GM23338 (cell line): ENCODE data around the gene TNFRSF19. TPM values are rescaled to one million over a fixed set of nuclear protein-coding genes. Genes with fewer than 3 reads are reported as not detected.

ENCODE experiments used
- ATAC-seq: fragments of 200-7000 bp; cut with Tn5 transposase; 3 replicates; pipeline ENCODE4 v1.9.1; 2020
- DNase-seq: peaks from one replicate; pipeline ENCODE4 v3.0.0-alpha.2; 2015; ENCODE audit warnings: low spot score
- H2AFZ ChIP-seq: fragments of 200-600 bp; sonication (generic); 2 replicates; pipeline ENCODE4 v1.8.0; 2016; ENCODE audit warnings: antibody characterized with exemption, mild to moderate bottlenecking, moderate library complexity
- H3F3A ChIP-seq: fragments of 200-600 bp; sonication (generic); replicated peaks from 2 replicates; pipeline ENCODE4 v1.8.0; 2017; ENCODE audit warnings: antibody characterized with exemption, mixed run types, low read depth
- H3K27ac ChIP-seq: fragments of 200-600 bp; sonication (generic); 2 replicates; pipeline ENCODE4 v1.6.1; 2016; ENCODE audit warnings: low read depth
- H3K27me3 ChIP-seq: fragments of 200-600 bp; sonication (generic); 2 replicates; pipeline ENCODE4 v1.8.0; 2016; ENCODE audit warnings: mild to moderate bottlenecking, mixed run types, moderate library complexity; ENCODE audit not compliant: insufficient read depth
- H3K36me3 ChIP-seq: fragments of 200-600 bp; sonication (generic); 2 replicates; pipeline ENCODE4 v1.8.0; 2016; ENCODE audit warnings: mild to moderate bottlenecking; ENCODE audit not compliant: insufficient read depth
- H3K4me1 ChIP-seq: fragments of 200-600 bp; sonication (generic); 2 replicates; pipeline ENCODE4 v1.8.0; 2016; ENCODE audit warnings: mild to moderate bottlenecking, moderate library complexity; ENCODE audit not compliant: insufficient read depth
- H3K4me2 ChIP-seq: fragments of 200-600 bp; sonication (generic); 2 replicates; pipeline ENCODE4 v1.7.1; 2017; ENCODE audit warnings: mixed run types
- H3K4me3 ChIP-seq: fragments of 200-600 bp; sonication (generic); 2 replicates; pipeline ENCODE4 v1.6.1; 2016; ENCODE audit warnings: mixed run types
- H3K79me2 ChIP-seq: fragments of 200-600 bp; sonication (generic); replicated peaks from 2 replicates; pipeline ENCODE4 v1.8.0; 2017; ENCODE audit warnings: mild to moderate bottlenecking; ENCODE audit not compliant: insufficient read depth
- H3K9me2 ChIP-seq: fragments of 200-600 bp; sonication (generic); 2 replicates; pipeline ENCODE4 v1.8.0; 2017; ENCODE audit not compliant: insufficient read depth
- H4K20me1 ChIP-seq: fragments of 200-600 bp; sonication (generic); replicated peaks from 2 replicates; pipeline ENCODE4 v1.8.0; 2017; ENCODE audit warnings: mild to moderate bottlenecking; ENCODE audit not compliant: insufficient read depth
- H3K27ac Mint-ChIP-seq: 2 replicates; pipeline ENCODE4 v1.8.0; 2020; ENCODE audit warnings: inconsistent platforms, mild to moderate bottlenecking, moderate library complexity, mixed read lengths
- H3K27me3 Mint-ChIP-seq: 3 replicates; pipeline ENCODE4 v1.8.0; 2022; ENCODE audit warnings: low read depth, mild to moderate bottlenecking, moderate library complexity, mixed read lengths, inconsistent platforms; ENCODE audit not compliant: insufficient read depth, poor library complexity
- H3K36me3 Mint-ChIP-seq: 3 replicates; pipeline ENCODE4 v1.8.0; 2021; ENCODE audit warnings: low read depth, mild to moderate bottlenecking, inconsistent platforms, moderate library complexity, mixed read lengths
- H3K4me1 Mint-ChIP-seq: 3 replicates; pipeline ENCODE4 v1.8.0; 2020; ENCODE audit warnings: mild to moderate bottlenecking, inconsistent platforms, mixed read lengths
- H3K4me3 Mint-ChIP-seq: 3 replicates; pipeline ENCODE4 v1.8.0; 2021; ENCODE audit warnings: moderate library complexity, mild to moderate bottlenecking, inconsistent platforms, mixed read lengths
- H3K9me3 Mint-ChIP-seq: 3 replicates; pipeline ENCODE4 v1.8.0; 2020; ENCODE audit warnings: moderate library complexity, mild to moderate bottlenecking, inconsistent platforms, mixed read lengths
- CREB1 ChIP-seq: fragments of 250-450 bp; sonication (Bioruptor Pico); IDR thresholded peaks from 2 replicates; pipeline ENCODE4 v1.5.0; 2020; ENCODE audit warnings: low read depth, mild to moderate bottlenecking, moderate library complexity
- EZH2 ChIP-seq: fragments of 200-600 bp; sonication (generic); IDR thresholded peaks from one replicate; pipeline ENCODE4 v1.8.0; 2017; ENCODE audit warnings: antibody characterized with exemption, mild to moderate bottlenecking, low read depth; ENCODE audit not compliant: unreplicated experiment
- JUNB ChIP-seq: IDR thresholded peaks from one replicate; pipeline ENCODE4 v1.6.1; 2016; ENCODE audit warnings: antibody characterized with exemption; ENCODE audit not compliant: unreplicated experiment
- POLR2AphosphoS5 ChIP-seq: IDR thresholded peaks from 2 replicates; pipeline ENCODE4 v1.6.1; 2016; ENCODE audit warnings: antibody characterized with exemption, low read depth
- STAT1 ChIP-seq: IDR thresholded peaks from one replicate; pipeline ENCODE4 v1.6.1; 2016; ENCODE audit warnings: antibody characterized with exemption; ENCODE audit not compliant: unreplicated experiment
- ZNF114 ChIP-seq: fragments of 250-450 bp; sonication (Bioruptor Pico); IDR thresholded peaks from 2 replicates; pipeline ENCODE4 v1.5.0; 2020; ENCODE audit warnings: mild to moderate bottlenecking, moderate library complexity
- polyA plus RNA-seq: library from polyadenylated mRNA; unstranded; fragments of >200 nt; fragmentation: Nextera tagmentation; extraction: Ambion mirVana; gene quantifications from 2 replicates; pipeline ENCODE4 v1.2.1, GENCODE V29; 2016
- total RNA-seq: library from RNA; depleted of rRNA; stranded (reverse); fragments of >200 nt; shearing (Covaris generic); gene quantifications from 2 replicates; pipeline ENCODE4 v1.2.3, GENCODE V29; 2014
- TF ChIP-seq, protein P1 (sequence below): IDR thresholded peaks from 2 replicates; pipeline ENCODE4 v1.6.1; 2016; ENCODE audit warnings: antibody characterized with exemption
- TF ChIP-seq, protein P2 (sequence below): fragments of 250-450 bp; sonication (Bioruptor Pico); IDR thresholded peaks from 2 replicates; pipeline ENCODE4 v1.5.0; 2020; ENCODE audit warnings: mild to moderate bottlenecking, moderate library complexity

The TNFRSF19 gene
- total and polyA plus RNA-seq, 2 experiments from 2014 or later: 0.21 to 0.35 TPM

DNA sequence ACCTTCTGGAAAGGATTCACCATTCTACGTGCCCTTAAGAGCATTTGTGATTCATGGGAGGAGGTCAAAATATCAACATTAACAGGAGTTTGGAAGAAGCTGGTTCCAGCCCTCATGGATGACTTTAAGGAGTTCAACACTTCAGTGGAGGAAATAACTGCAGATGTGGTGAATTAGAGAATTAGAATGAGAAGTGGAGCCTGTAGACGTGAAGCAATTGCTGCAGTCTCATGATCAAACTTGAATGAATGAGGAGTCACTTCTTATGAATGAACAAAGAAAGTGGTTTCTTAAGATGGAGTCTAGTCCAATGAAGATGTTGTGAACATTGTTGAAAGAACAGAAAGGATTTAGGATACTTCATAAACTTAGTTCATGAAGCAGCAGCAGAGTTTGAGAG, 129.1 kb downstream of the TNFRSF19 start:
- no peak overlapping the region for H2AFZ ChIP-seq
- no peaks in the 10 kb centered on the region; the same call in 2 of the 3 replicates for H3K9me3 Mint-ChIP-seq
- H3K79me2 ChIP-seq: no peaks in the 10 kb centered on the region
- no peak for TF ChIP-seq POLR2AphosphoS5
- peaks cover 19% of the 10 kb centered on the region for H3K4me1 Mint-ChIP-seq
- no peak overlapping the region for H3K4me2 ChIP-seq
- no peak overlapping the region for H3K4me3 Mint-ChIP-seq
- no peaks in the 10 kb centered on the region for H3F3A ChIP-seq
- H4K20me1 ChIP-seq: no peaks in the 10 kb centered on the region
- DNase-seq (no peak), ATAC-seq (no peak)
- peaks cover 15% of the 10 kb centered on the region; the same call in 1 of the 2 replicates for H3K4me1 ChIP-seq
- H3K27me3 Mint-ChIP-seq: peaks cover 2% of the 10 kb centered on the region
- H3K27me3 ChIP-seq: no peaks in the 10 kb centered on the region
- H3K36me3 Mint-ChIP-seq: no peaks in the 10 kb centered on the region
- H3K36me3 ChIP-seq: no peaks in the 10 kb centered on the region; the same call in 1 of the 2 replicates
- no peak overlapping the region for H3K27ac Mint-ChIP-seq
- no peak overlapping the region for H3K27ac ChIP-seq
- H3K9me2 ChIP-seq: peaks cover 6% of the 10 kb centered on the region; the same call in 1 of the 2 replicates
- no peak overlapping the region for H3K4me3 ChIP-seq

DNA sequence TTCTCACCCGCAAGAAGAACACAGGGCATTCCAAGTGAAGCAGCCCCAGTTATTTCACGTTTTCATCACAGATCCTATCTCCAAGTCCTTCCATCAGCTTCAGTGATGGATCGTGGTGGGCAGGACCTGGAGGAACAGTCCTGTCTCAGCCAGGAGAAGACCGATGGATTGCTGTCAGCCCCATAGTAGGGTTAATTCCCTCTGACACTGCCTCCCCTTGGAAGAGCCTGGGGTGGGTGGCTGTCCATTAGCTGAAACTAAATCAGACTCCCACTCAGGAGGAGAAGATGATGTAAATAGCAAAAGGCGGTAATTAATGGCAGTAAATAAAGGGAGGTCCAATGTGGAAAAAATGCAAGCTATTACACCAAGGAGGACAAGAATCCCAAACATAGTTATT, 131.0 kb downstream of the TNFRSF19 start:
- no peaks in the 10 kb centered on the region for H3F3A ChIP-seq
- H3K36me3 Mint-ChIP-seq: no peaks in the 10 kb centered on the region
- H3K27ac Mint-ChIP-seq: no peak overlapping the region
- no peak for TF ChIP-seq JUNB
- TF ChIP-seq, protein P1, sequence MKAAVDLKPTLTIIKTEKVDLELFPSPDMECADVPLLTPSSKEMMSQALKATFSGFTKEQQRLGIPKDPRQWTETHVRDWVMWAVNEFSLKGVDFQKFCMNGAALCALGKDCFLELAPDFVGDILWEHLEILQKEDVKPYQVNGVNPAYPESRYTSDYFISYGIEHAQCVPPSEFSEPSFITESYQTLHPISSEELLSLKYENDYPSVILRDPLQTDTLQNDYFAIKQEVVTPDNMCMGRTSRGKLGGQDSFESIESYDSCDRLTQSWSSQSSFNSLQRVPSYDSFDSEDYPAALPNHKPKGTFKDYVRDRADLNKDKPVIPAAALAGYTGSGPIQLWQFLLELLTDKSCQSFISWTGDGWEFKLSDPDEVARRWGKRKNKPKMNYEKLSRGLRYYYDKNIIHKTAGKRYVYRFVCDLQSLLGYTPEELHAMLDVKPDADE: no peak
- H3K4me2 ChIP-seq: no peak overlapping the region
- no peak overlapping the region for H3K4me3 Mint-ChIP-seq
- DNase-seq (no peak), ATAC-seq (no peak)
- no peaks in the 10 kb centered on the region for H3K36me3 ChIP-seq
- peaks cover 2% of the 10 kb centered on the region for H3K27me3 Mint-ChIP-seq
- H3K4me3 ChIP-seq: no peak overlapping the region
- H3K79me2 ChIP-seq: no peaks in the 10 kb centered on the region
- H3K27me3 ChIP-seq: no peaks in the 10 kb centered on the region
- H4K20me1 ChIP-seq: no peaks in the 10 kb centered on the region
- peaks cover 7% of the 10 kb centered on the region for H3K4me1 ChIP-seq
- H2AFZ ChIP-seq: no peak overlapping the region; the same call in 1 of the 2 replicates
- peaks cover 6% of the 10 kb centered on the region; the same call in 1 of the 2 replicates for H3K9me2 ChIP-seq
- peaks cover 25% of the 10 kb centered on the region for H3K4me1 Mint-ChIP-seq
- H3K27ac ChIP-seq: no peak overlapping the region
- H3K9me3 Mint-ChIP-seq: no peaks in the 10 kb centered on the region; the same call in 2 of the 3 replicates

DNA sequence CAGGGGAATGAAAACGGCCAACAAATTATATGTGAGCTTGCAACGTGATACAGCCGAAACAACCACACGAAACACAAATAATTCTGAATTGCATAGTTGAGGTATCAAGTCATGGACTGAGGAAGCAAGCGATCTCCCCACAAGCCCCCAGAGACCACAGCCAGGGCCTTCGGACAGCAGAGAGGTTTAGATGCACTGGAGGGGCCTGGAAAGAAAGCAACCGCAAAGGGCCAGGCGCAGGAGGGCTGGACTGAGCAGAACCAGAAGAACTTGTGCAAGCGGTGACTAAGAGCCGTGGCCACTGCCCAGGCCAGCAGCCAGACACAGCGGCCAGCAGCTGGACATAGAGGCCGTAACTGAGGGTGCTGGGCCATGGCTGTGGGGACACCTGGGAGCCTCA, 131.4 kb downstream of the TNFRSF19 start:
- H3K9me3 Mint-ChIP-seq: no peaks in the 10 kb centered on the region; the same call in 2 of the 3 replicates
- H3K4me1 ChIP-seq: peaks cover 3% of the 10 kb centered on the region
- H3K9me2 ChIP-seq: peaks cover 6% of the 10 kb centered on the region; the same call in 1 of the 2 replicates
- no peaks in the 10 kb centered on the region for H3F3A ChIP-seq
- no peaks in the 10 kb centered on the region for H3K36me3 Mint-ChIP-seq
- no peak overlapping the region for H3K4me3 Mint-ChIP-seq
- H3K4me1 Mint-ChIP-seq: peaks cover 21% of the 10 kb centered on the region; the same call in 2 of the 3 replicates
- no peaks in the 10 kb centered on the region for H3K36me3 ChIP-seq
- H3K27ac Mint-ChIP-seq: no peak overlapping the region
- no peaks in the 10 kb centered on the region for H4K20me1 ChIP-seq
- no peak for DNase-seq
- H3K79me2 ChIP-seq: no peaks in the 10 kb centered on the region
- H3K4me3 ChIP-seq: no peak overlapping the region
- H3K27ac ChIP-seq: no peak overlapping the region
- H3K27me3 Mint-ChIP-seq: peaks cover 3% of the 10 kb centered on the region
- H3K4me2 ChIP-seq: no peak overlapping the region
- H3K27me3 ChIP-seq: no peaks in the 10 kb centered on the region
- no peak overlapping the region for H2AFZ ChIP-seq
- no peak for ATAC-seq
- TF ChIP-seq STAT1: no peak
- no peak for TF ChIP-seq CREB1
- TF ChIP-seq ZNF114 (CRISPR knock-in tag): no peak
- TF ChIP-seq, protein P2, sequence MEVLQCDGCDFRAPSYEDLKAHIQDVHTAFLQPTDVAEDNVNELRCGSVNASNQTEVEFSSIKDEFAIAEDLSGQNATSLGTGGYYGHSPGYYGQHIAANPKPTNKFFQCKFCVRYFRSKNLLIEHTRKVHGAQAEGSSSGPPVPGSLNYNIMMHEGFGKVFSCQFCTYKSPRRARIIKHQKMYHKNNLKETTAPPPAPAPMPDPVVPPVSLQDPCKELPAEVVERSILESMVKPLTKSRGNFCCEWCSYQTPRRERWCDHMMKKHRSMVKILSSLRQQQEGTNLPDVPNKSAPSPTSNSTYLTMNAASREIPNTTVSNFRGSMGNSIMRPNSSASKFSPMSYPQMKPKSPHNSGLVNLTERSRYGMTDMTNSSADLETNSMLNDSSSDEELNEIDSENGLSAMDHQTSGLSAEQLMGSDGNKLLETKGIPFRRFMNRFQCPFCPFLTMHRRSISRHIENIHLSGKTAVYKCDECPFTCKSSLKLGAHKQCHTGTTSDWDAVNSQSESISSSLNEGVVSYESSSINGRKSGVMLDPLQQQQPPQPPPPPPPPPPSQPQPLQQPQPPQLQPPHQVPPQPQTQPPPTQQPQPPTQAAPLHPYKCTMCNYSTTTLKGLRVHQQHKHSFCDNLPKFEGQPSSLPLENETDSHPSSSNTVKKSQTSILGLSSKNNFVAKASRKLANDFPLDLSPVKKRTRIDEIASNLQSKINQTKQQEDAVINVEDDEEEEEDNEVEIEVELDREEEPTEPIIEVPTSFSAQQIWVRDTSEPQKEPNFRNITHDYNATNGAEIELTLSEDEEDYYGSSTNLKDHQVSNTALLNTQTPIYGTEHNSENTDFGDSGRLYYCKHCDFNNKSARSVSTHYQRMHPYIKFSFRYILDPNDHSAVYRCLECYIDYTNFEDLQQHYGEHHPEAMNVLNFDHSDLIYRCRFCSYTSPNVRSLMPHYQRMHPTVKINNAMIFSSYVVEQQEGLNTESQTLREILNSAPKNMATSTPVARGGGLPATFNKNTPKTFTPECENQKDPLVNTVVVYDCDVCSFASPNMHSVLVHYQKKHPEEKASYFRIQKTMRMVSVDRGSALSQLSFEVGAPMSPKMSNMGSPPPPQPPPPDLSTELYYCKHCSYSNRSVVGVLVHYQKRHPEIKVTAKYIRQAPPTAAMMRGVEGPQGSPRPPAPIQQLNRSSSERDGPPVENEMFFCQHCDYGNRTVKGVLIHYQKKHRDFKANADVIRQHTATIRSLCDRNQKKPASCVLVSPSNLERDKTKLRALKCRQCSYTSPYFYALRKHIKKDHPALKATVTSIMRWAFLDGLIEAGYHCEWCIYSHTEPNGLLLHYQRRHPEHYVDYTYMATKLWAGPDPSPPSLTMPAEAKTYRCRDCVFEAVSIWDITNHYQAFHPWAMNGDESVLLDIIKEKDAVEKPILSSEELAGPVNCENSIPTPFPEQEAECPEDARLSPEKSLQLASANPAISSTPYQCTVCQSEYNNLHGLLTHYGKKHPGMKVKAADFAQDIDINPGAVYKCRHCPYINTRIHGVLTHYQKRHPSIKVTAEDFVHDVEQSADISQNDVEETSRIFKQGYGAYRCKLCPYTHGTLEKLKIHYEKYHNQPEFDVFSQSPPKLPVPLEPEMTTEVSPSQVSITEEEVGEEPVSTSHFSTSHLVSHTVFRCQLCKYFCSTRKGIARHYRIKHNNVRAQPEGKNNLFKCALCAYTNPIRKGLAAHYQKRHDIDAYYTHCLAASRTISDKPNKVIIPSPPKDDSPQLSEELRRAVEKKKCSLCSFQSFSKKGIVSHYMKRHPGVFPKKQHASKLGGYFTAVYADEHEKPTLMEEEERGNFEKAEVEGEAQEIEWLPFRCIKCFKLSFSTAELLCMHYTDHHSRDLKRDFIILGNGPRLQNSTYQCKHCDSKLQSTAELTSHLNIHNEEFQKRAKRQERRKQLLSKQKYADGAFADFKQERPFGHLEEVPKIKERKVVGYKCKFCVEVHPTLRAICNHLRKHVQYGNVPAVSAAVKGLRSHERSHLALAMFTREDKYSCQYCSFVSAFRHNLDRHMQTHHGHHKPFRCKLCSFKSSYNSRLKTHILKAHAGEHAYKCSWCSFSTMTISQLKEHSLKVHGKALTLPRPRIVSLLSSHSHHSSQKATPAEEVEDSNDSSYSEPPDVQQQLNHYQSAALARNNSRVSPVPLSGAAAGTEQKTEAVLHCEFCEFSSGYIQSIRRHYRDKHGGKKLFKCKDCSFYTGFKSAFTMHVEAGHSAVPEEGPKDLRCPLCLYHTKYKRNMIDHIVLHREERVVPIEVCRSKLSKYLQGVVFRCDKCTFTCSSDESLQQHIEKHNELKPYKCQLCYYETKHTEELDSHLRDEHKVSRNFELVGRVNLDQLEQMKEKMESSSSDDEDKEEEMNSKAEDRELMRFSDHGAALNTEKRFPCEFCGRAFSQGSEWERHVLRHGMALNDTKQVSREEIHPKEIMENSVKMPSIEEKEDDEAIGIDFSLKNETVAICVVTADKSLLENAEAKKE: no peak
- no peak for TF ChIP-seq POLR2AphosphoS5
- TF ChIP-seq EZH2: no peak
